ENCODE results near the gene NLK.

The NLK gene

DNA sequence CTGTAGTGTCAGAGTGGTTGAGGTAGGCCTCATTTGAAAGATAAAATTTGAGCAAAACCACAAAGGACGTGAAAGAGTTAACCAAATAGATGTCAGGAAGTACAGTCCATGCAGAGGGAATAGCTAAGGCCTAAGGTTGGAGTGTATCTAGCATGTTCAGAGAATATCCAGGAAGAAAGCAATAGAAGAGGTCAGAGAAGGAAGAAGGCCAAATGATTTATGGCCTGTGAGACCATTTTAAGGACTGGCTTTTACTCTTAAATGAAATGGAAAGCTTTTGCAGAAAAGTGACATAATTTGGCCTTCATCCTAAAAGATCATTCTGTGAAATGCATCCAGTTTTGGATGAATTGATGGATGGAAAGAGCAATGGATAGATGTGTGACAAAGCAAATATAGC lies 116.5 kb downstream of the NLK start:
- TF ChIP-seq, protein P1, sequence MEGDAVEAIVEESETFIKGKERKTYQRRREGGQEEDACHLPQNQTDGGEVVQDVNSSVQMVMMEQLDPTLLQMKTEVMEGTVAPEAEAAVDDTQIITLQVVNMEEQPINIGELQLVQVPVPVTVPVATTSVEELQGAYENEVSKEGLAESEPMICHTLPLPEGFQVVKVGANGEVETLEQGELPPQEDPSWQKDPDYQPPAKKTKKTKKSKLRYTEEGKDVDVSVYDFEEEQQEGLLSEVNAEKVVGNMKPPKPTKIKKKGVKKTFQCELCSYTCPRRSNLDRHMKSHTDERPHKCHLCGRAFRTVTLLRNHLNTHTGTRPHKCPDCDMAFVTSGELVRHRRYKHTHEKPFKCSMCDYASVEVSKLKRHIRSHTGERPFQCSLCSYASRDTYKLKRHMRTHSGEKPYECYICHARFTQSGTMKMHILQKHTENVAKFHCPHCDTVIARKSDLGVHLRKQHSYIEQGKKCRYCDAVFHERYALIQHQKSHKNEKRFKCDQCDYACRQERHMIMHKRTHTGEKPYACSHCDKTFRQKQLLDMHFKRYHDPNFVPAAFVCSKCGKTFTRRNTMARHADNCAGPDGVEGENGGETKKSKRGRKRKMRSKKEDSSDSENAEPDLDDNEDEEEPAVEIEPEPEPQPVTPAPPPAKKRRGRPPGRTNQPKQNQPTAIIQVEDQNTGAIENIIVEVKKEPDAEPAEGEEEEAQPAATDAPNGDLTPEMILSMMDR (IDR thresholded peaks at IDR 0.05; ENCODE audit: low read depth, low read length, missing control alignments) = no peak
- H3K4me3 ChIP-seq (ENCODE audit: low read depth, low read length) = no peak overlapping the region
- DNase-seq (ENCODE audit: low read depth) = no peak

DNA sequence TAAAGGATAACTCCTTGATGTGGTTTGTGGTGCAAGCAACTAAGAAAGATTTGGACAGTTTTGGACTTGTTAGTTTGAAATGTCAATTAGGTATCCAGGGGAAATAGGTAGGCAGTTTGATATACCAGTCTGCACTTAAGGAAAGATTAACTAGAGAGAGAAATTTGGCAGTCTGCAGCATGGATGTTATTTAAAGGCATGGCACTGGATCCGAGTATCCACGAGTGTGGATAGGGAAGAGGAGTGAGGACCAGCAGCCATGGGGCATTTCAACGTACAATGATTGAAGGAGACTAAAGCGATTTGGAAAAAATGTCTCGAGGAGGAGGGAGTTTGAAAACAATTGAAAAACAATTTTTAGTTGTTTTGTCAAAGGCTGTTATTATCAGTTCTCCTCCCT lies 117.4 kb downstream of the NLK start:
- no peak overlapping the region for H3K4me3 ChIP-seq (ENCODE audit: low read depth, low read length)
- no peak for DNase-seq (ENCODE audit: low read depth)
- TF ChIP-seq, protein P1 (IDR thresholded peaks at IDR 0.05; ENCODE audit: low read depth, low read length, missing control alignments) = no peak

DNA sequence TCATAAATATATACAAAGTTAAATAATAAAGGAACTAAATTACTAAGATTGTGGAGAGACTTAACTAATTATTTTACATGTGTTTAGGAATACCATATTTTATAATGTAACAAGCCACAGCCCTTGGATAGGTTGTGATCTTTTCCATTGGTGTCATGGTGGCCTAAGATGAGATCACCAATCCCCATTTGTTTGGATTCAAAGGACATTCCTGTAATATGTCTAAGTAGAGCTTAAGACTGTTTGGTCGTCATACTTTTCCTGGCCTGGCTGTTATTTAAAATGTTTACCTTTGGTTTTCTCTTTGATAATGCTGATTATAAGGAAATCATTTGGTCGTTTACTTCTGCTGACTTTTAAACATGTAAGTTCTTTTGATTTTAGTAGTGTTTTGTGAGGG lies 118.1 kb downstream of the NLK start:
- no peak for DNase-seq (ENCODE audit: low read depth)
- TF ChIP-seq, protein P1 (IDR thresholded peaks at IDR 0.05; ENCODE audit: low read depth, low read length, missing control alignments) = no peak
- no peak overlapping the region for H3K4me3 ChIP-seq (ENCODE audit: low read depth, low read length)

DNA sequence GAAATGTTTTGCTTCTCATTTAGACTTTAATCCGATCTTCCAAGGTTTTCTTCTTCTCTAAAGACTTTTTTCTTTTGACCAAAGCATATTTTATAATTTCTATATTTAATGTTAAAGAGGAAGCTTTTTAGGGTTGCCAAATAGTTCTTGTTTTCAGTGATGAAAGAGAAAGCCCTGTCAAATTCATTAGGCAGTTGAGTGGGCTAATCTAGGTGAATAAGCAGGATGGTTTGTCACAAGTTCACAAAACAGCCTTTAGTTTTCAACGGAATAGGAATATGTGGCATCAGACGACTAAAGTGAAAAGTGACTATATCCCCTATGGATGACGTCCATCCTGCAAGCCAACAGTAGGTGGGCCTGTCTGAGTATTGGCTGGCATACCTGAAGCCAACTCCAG lies 118.8 kb downstream of the NLK start:
- TF ChIP-seq, protein P1 (IDR thresholded peaks at IDR 0.05; ENCODE audit: low read depth, low read length, missing control alignments) = no peak
- DNase-seq (ENCODE audit: low read depth) = no peak
- H3K4me3 ChIP-seq (ENCODE audit: low read depth, low read length) = no peak overlapping the region

DNA sequence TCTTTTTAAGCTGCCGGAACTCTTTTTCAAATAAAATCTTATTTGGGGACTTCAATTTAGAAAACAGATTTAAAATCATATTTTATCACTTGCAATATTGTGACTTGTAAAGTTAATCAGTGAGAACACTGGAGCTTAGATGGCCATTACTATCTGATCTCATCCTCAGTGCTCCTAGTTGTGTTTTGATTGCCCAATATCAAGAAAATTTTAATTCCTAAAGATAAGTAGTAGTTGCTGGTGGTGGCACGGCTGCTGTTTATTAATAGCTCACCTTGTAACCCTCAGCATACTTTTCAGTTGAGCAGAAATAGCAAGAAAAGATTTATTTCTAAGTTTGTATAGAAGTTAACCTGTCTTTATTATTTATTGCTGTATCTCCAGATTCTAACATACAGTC lies 124.0 kb downstream of the NLK start:
- DNase-seq (ENCODE audit: low read depth) = no peak
- H3K4me3 ChIP-seq (ENCODE audit: low read depth, low read length) = no peak overlapping the region
- TF ChIP-seq, protein P1 (IDR thresholded peaks at IDR 0.05; ENCODE audit: low read depth, low read length, missing control alignments) = no peak

DNA sequence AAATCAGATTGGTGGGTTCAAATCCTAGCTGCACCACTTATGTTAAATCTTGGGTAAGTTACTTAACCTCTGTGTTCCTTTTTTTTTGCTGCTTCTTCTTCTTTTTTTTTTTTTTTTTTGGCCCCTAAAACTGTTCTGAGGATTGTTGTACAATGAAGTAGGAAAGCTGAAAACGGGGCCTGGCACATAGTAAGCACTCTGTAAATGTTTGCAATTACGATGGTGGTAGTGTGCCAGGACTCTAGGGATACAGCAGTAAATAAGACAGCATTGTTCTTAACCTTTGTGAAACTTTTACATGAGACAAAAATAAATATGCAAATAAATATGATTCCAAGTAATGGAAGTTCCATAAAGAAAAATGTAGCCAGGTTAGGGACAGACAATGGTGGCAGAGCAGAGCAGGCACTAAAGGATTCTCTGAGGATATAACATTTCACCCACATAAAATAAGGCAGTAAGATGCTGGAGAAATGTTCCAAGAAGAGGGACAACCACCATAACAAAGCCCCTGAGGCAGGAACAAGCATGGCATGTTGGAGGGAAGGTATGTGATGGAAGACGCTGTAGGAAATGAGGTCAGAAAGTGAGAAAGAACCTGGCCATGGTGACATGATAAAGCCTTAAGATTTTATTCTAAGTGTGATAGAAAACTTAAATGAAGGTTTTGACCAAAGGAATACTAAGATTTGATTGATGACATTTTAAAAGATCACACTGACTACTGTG lies 127.3 kb downstream of the NLK start:
- DNase-seq (ENCODE audit: low read depth) = no peak
- H3K4me3 ChIP-seq (ENCODE audit: low read depth, low read length) = no peak overlapping the region

More for the DNA sequence above, 127.3 kb downstream of the NLK start:
- TF ChIP-seq, protein P1 (IDR thresholded peaks at IDR 0.05; ENCODE audit: low read depth, low read length, missing control alignments) = no peak

All from GM12864 (cell line).